ENCODE data around the gene CDH26. TPM values are rescaled to one million over a fixed set of nuclear protein-coding genes. Genes with fewer than 3 reads are reported as not detected.

CDH26 gene
- 0.22 TPM in 1 of 2 replicates, not detected in the other for total RNA-seq (2014; rRNA removed; shearing (Covaris generic); ENCODE audit: low replicate concordance)

DNA sequence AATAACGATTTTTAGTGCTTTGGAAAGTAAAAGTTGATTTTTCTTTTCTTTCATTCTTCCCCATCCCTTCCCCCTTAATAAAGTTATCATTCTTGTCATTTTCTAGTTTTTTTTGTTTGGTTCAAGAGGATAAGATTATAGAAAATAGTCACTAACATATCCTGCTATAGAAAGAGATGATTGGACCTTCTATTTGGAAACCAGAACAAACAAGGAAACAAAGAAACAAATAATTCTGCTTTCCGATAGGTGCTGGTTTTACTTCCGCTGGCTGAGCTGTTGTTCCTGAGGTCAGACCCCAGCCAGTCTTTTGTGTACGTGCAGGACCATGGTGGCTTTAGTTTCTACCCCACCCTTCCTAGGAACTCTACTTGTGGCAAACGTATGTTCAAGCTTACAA is at the start of gene CDH26:
CDH26 (plus strand) TSS at position 301 of the 400 bp plus-strand sequence. CDS start 304 bp downstream, outside the sequence.
- no peak for DNase-seq
- Histone ChIP-seq H3K4me3 (ENCODE audit: low read length) (no peak within 1 kb of the TSS), H3K9me2 (replicated peaks; ENCODE audit: insufficient read depth, low read length) (no peaks in the 10 kb centered on the region), H3K4me1 (ENCODE audit: low read length) (no peaks in the 10 kb centered on the region), H3K27ac (ENCODE audit: low read length) (no peak within 1 kb of the TSS), H3K79me2 (ENCODE audit: low read length) (no peaks in the 10 kb centered on the region), H3K9me3 (ENCODE audit: low read length) (no peaks in the 10 kb centered on the region), H3K9ac (ENCODE audit: low read length) (no peak within 1 kb of the TSS), H3K27me3 (ENCODE audit: low read length) (no peaks in the 10 kb centered on the region), H3K4me2 (ENCODE audit: low read depth, low read length, poor library complexity, severe bottlenecking) (no peak within 1 kb of the TSS), H4K20me1 (ENCODE audit: insufficient read depth, low read depth, low read length) (no peaks in the 10 kb centered on the region), H2AFZ (ENCODE audit: low read length) (no peak within 1 kb of the TSS), H3K36me3 (ENCODE audit: insufficient read depth, low read length) (no peaks in the 10 kb centered on the region)

DNA sequence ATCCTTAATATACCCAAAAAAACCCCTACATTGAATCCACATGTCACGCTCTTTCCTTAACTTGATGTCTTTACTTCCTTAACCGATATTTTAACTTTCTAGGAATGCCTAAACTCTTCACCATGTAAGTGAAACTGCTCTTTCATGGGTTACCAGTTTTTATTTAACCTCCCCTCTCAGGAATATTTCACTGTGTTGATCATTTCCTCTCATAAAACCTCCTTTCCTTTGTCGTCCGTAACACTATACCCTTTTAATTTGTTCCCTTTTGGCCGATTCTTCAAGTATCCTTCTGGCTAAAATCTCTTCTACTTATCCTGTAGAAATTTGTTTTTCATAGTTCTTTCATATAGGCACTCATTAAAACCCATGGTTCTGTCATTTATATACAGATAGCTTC is 49.4 kb upstream of the CDH26 start:
- Histone ChIP-seq H3K4me2 (ENCODE audit: low read depth, low read length, poor library complexity, severe bottlenecking) (no peak overlapping the region), H3K9me3 (ENCODE audit: low read length) (no peaks in the 10 kb centered on the region), H3K27me3 (ENCODE audit: low read length) (no peaks in the 10 kb centered on the region), H3K9me2 (replicated peaks; ENCODE audit: insufficient read depth, low read length) (no peaks in the 10 kb centered on the region), H3K27ac (ENCODE audit: low read length) (no peak overlapping the region), H2AFZ (ENCODE audit: low read length) (no peak overlapping the region), H3K4me3 (ENCODE audit: low read length) (no peak overlapping the region), H3K4me1 (ENCODE audit: low read length) (peaks cover 5% of the 10 kb centered on the region; the same call in 1 of the 2 replicates), H3K36me3 (ENCODE audit: insufficient read depth, low read length) (no peaks in the 10 kb centered on the region), H4K20me1 (ENCODE audit: insufficient read depth, low read depth, low read length) (no peaks in the 10 kb centered on the region), H3K79me2 (ENCODE audit: low read length) (no peaks in the 10 kb centered on the region), H3K9ac (ENCODE audit: low read length) (no peak overlapping the region)
- no peak for DNase-seq

DNA sequence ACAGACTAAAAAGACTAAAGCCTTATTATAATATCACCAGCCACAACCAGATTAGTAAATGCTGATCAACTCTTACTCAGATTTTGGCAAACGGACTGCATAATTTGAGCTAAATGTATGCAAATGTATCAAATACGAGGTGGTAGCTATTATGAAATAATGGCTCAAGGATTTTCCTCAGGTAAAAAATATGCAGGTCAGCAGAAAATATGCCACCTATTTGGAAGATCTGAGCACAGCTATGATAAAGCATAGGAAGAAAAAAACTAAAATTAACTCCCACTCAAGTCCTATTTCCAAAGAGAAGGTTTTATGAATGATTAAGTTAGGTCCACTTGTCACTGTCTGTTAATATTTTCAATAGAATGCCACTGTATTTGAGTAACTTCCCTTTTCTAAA is 47.2 kb upstream of the CDH26 start:
- H3K79me2 ChIP-seq (ENCODE audit: low read length): no peaks in the 10 kb centered on the region
- no peaks in the 10 kb centered on the region for H3K27me3 ChIP-seq (ENCODE audit: low read length)
- H3K9ac ChIP-seq (ENCODE audit: low read length): no peak overlapping the region
- H3K36me3 ChIP-seq (ENCODE audit: insufficient read depth, low read length): no peaks in the 10 kb centered on the region
- H3K4me3 ChIP-seq (ENCODE audit: low read length): no peak overlapping the region
- no peak overlapping the region for H3K27ac ChIP-seq (ENCODE audit: low read length)
- no peak for DNase-seq
- no peaks in the 10 kb centered on the region for H4K20me1 ChIP-seq (ENCODE audit: insufficient read depth, low read depth, low read length)
- peaks cover 5% of the 10 kb centered on the region; the same call in 1 of the 2 replicates for H3K4me1 ChIP-seq (ENCODE audit: low read length)
- H3K9me3 ChIP-seq (ENCODE audit: low read length): no peaks in the 10 kb centered on the region
- H2AFZ ChIP-seq (ENCODE audit: low read length): no peak overlapping the region
- no peaks in the 10 kb centered on the region for H3K9me2 ChIP-seq (replicated peaks; ENCODE audit: insufficient read depth, low read length)
- H3K4me2 ChIP-seq (ENCODE audit: low read depth, low read length, poor library complexity, severe bottlenecking): no peak overlapping the region

DNA sequence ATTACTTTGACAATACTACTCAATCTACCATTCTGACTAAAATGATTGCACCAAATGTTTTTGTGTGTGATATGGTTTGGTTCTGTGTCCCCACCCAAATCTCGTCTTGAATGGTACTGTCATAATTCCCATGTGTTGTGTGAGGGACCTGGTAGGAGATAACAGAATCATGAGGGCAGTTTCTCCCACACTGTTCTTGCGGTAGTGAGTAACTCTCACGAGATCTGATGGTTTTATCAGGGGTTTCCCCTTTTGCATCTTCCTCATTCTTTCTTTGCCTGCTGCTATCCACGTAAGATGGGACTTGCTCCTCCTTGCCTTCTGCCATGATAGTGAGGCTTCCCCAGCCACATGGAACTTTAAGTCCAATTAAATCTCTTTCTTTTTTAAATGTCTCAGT is 45.6 kb upstream of the CDH26 start:
- Histone ChIP-seq H3K9ac (ENCODE audit: low read length) (no peak overlapping the region), H3K4me3 (ENCODE audit: low read length) (no peak overlapping the region), H2AFZ (ENCODE audit: low read length) (no peak overlapping the region), H3K27me3 (ENCODE audit: low read length) (no peaks in the 10 kb centered on the region), H4K20me1 (ENCODE audit: insufficient read depth, low read depth, low read length) (no peaks in the 10 kb centered on the region), H3K9me2 (replicated peaks; ENCODE audit: insufficient read depth, low read length) (no peaks in the 10 kb centered on the region), H3K9me3 (ENCODE audit: low read length) (no peaks in the 10 kb centered on the region), H3K27ac (ENCODE audit: low read length) (no peak overlapping the region), H3K36me3 (ENCODE audit: insufficient read depth, low read length) (no peaks in the 10 kb centered on the region), H3K4me2 (ENCODE audit: low read depth, low read length, poor library complexity, severe bottlenecking) (no peak overlapping the region), H3K79me2 (ENCODE audit: low read length) (no peaks in the 10 kb centered on the region), H3K4me1 (ENCODE audit: low read length) (peaks cover 5% of the 10 kb centered on the region; the same call in 1 of the 2 replicates)
- peak; percentile 41 for DNase-seq

DNA sequence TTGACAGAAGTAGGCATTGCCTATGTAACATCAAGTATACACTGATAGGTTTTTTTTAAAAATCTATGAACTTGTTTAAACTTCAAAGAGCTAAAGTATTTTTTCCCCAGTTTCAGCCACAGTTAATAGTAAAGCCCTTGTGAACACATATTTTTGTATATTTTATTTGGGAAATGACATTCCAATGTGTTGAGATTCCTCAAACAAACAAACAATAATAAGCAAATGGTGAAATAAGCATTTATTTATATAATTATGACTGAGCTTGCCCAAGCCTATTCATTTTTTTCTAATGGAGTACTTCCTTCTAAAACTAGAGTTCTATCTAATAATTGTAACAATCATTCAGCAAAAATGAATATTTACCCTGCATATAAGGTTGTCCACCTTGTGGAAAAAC is 37.3 kb upstream of the CDH26 start:
- no peaks in the 10 kb centered on the region for H3K79me2 ChIP-seq (ENCODE audit: low read length)
- H3K4me1 ChIP-seq (ENCODE audit: low read length): no peaks in the 10 kb centered on the region
- H3K9ac ChIP-seq (ENCODE audit: low read length): no peak overlapping the region
- H3K4me2 ChIP-seq (ENCODE audit: low read depth, low read length, poor library complexity, severe bottlenecking): no peak overlapping the region
- no peaks in the 10 kb centered on the region for H3K9me2 ChIP-seq (replicated peaks; ENCODE audit: insufficient read depth, low read length)
- H3K4me3 ChIP-seq (ENCODE audit: low read length): no peak overlapping the region
- DNase-seq: no peak
- H2AFZ ChIP-seq (ENCODE audit: low read length): no peak overlapping the region
- no peaks in the 10 kb centered on the region for H3K36me3 ChIP-seq (ENCODE audit: insufficient read depth, low read length)
- no peak overlapping the region for H3K27ac ChIP-seq (ENCODE audit: low read length)
- no peaks in the 10 kb centered on the region for H3K27me3 ChIP-seq (ENCODE audit: low read length)
- H4K20me1 ChIP-seq (ENCODE audit: insufficient read depth, low read depth, low read length): no peaks in the 10 kb centered on the region
- H3K9me3 ChIP-seq (ENCODE audit: low read length): no peaks in the 10 kb centered on the region

DNA sequence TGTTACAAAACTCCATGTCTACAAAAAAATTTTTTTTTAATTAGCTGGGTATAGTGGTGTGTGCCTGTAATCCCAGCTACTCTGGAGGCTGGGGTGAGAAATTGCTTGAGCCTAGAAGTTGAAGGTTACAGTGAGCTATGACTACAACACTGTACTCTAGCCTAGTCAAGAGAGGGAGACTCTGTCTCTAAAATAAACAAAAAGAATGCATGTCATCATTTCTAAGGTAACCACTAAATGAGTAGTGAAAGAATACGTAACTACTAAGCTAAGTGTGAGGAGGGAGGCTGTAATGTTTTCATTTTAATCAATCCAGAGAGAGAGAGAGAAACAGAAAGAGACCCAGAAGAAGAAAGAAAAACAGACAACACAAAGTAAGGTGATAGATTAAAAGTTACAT is 34.7 kb upstream of the CDH26 start:
- H3K9ac ChIP-seq (ENCODE audit: low read length): no peak overlapping the region
- no peaks in the 10 kb centered on the region for H3K27me3 ChIP-seq (ENCODE audit: low read length)
- no peak overlapping the region for H2AFZ ChIP-seq (ENCODE audit: low read length)
- no peaks in the 10 kb centered on the region for H3K36me3 ChIP-seq (ENCODE audit: insufficient read depth, low read length)
- no peaks in the 10 kb centered on the region for H3K9me2 ChIP-seq (replicated peaks; ENCODE audit: insufficient read depth, low read length)
- H4K20me1 ChIP-seq (ENCODE audit: insufficient read depth, low read depth, low read length): no peaks in the 10 kb centered on the region
- H3K27ac ChIP-seq (ENCODE audit: low read length): no peak overlapping the region
- no peak overlapping the region for H3K4me3 ChIP-seq (ENCODE audit: low read length)
- no peaks in the 10 kb centered on the region for H3K4me1 ChIP-seq (ENCODE audit: low read length)
- no peak for DNase-seq
- no peaks in the 10 kb centered on the region for H3K79me2 ChIP-seq (ENCODE audit: low read length)
- H3K4me2 ChIP-seq (ENCODE audit: low read depth, low read length, poor library complexity, severe bottlenecking): no peak overlapping the region
- H3K9me3 ChIP-seq (ENCODE audit: low read length): no peaks in the 10 kb centered on the region

DNA sequence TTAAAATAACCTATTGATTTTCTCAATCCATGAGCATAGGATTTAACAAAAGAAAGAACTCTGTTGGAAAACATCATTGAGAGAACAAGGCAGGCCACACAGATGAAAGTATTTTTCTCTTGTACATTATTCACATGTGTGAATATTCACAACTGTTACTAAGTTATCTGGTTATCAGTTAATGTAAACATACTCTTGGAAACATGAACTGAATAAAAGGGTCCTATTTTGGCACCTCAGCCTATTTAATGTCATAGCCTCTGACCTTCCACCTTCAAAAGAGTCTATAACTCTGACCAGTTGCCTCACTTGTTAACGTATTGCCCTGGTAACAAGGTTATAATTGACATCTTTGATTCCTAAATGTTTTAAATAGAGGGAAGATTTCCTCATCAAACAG is 32.9 kb upstream of the CDH26 start:
- H3K79me2 ChIP-seq (ENCODE audit: low read length): no peaks in the 10 kb centered on the region
- H2AFZ ChIP-seq (ENCODE audit: low read length): no peak overlapping the region
- no peaks in the 10 kb centered on the region for H3K4me1 ChIP-seq (ENCODE audit: low read length)
- H3K9me2 ChIP-seq (replicated peaks; ENCODE audit: insufficient read depth, low read length): no peaks in the 10 kb centered on the region
- no peak overlapping the region for H3K4me2 ChIP-seq (ENCODE audit: low read depth, low read length, poor library complexity, severe bottlenecking)
- no peaks in the 10 kb centered on the region for H4K20me1 ChIP-seq (ENCODE audit: insufficient read depth, low read depth, low read length)
- H3K36me3 ChIP-seq (ENCODE audit: insufficient read depth, low read length): no peaks in the 10 kb centered on the region
- H3K9ac ChIP-seq (ENCODE audit: low read length): no peak overlapping the region
- no peak overlapping the region for H3K27ac ChIP-seq (ENCODE audit: low read length)
- no peak overlapping the region for H3K4me3 ChIP-seq (ENCODE audit: low read length)
- no peak for DNase-seq
- H3K9me3 ChIP-seq (ENCODE audit: low read length): no peaks in the 10 kb centered on the region
- H3K27me3 ChIP-seq (ENCODE audit: low read length): 0 out of 2 replicates have a peak, but pooled peaks cover 2% of the 10 kb centered on the region

DNA sequence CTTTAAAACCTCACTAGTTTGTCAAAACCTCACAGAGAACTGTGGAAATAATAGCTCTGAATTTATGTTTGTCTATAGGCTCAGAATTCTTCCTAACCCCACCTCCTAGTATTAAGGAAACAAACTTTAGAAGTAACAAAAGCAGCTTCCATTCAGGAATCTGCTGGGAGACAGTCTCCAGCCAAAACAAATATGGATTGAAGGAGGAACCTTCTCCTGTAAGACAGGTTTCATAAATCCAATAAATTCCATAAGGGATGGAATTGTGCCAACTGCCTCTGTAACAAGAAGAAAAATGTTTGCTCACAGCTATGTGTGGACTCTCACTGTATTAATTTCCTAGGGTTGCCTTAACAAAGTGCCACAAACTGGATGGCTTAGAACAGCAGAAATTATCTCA is 32.3 kb upstream of the CDH26 start:
- H3K27ac ChIP-seq (ENCODE audit: low read length): no peak overlapping the region
- no peaks in the 10 kb centered on the region for H3K9me3 ChIP-seq (ENCODE audit: low read length)
- H3K4me1 ChIP-seq (ENCODE audit: low read length): no peaks in the 10 kb centered on the region
- H3K27me3 ChIP-seq (ENCODE audit: low read length): 0 out of 2 replicates have a peak, but pooled peaks cover 2% of the 10 kb centered on the region
- H3K36me3 ChIP-seq (ENCODE audit: insufficient read depth, low read length): no peaks in the 10 kb centered on the region
- H3K4me3 ChIP-seq (ENCODE audit: low read length): no peak overlapping the region
- DNase-seq: no peak
- no peak overlapping the region for H3K4me2 ChIP-seq (ENCODE audit: low read depth, low read length, poor library complexity, severe bottlenecking)
- H2AFZ ChIP-seq (ENCODE audit: low read length): no peak overlapping the region
- no peaks in the 10 kb centered on the region for H3K79me2 ChIP-seq (ENCODE audit: low read length)
- no peaks in the 10 kb centered on the region for H3K9me2 ChIP-seq (replicated peaks; ENCODE audit: insufficient read depth, low read length)
- no peaks in the 10 kb centered on the region for H4K20me1 ChIP-seq (ENCODE audit: insufficient read depth, low read depth, low read length)
- no peak overlapping the region for H3K9ac ChIP-seq (ENCODE audit: low read length)

All from Karpas-422 (cell line).